Neural crest cell (in vitro differentiated cells): ENCODE results near the gene NR2C2AP. TPM values are rescaled to one million over a fixed set of nuclear protein-coding genes. Genes with fewer than 3 reads are reported as not detected.
A peak's percentile ranks its signal among the peaks of the same experiment; 100 is the strongest.

Source experiments
- DNase-seq: peaks from one replicate; pipeline ENCODE4 v3.0.0; 2021; ENCODE audit warnings: low read depth, mixed read lengths, low spot score
- H3K27ac Mint-ChIP-seq: one replicate; pipeline ENCODE4 v1.8.0; 2021; ENCODE audit warnings: mild to moderate bottlenecking, mixed read lengths; ENCODE audit not compliant: unreplicated experiment
- H3K27me3 Mint-ChIP-seq: 2 replicates; pipeline ENCODE4 v1.8.0; 2021; ENCODE audit warnings: low read depth, mild to moderate bottlenecking, mixed read lengths
- H3K36me3 Mint-ChIP-seq: 2 replicates; pipeline ENCODE4 v1.8.0; 2021; ENCODE audit warnings: low read depth, mild to moderate bottlenecking, mixed read lengths
- H3K4me1 Mint-ChIP-seq: 2 replicates; pipeline ENCODE4 v1.8.0; 2021; ENCODE audit warnings: mixed read lengths
- H3K4me3 Mint-ChIP-seq: one replicate; pipeline ENCODE4 v1.8.0; 2021; ENCODE audit warnings: mild to moderate bottlenecking, mixed read lengths
- H3K9me3 Mint-ChIP-seq: 2 replicates; pipeline ENCODE4 v1.8.0; 2021; ENCODE audit warnings: mixed read lengths
- CTCF ChIP-seq: fragments of 200-600 bp; sonication (generic); conservative IDR thresholded peaks from 2 replicates; pipeline ENCODE4 v1.5.0; 2021; ENCODE audit warnings: antibody characterized with exemption, mild to moderate bottlenecking
- total RNA-seq: library from RNA; stranded (reverse); gene quantifications from 2 replicates; pipeline ENCODE4 v1.2.1, GENCODE V29; 2021

Gene NR2C2AP
- total RNA-seq, 1 donor from 2014 or later = 18.6 TPM

GRCh38 chr19:19159534-19159933, 43.7 kb downstream of the NR2C2AP start:
- Mint-ChIP-seq H3K9me3 (no peaks in the 10 kb centered on the region), H3K4me3 (no peak overlapping the region), H3K27me3 (no peaks in the 10 kb centered on the region)

DNA sequence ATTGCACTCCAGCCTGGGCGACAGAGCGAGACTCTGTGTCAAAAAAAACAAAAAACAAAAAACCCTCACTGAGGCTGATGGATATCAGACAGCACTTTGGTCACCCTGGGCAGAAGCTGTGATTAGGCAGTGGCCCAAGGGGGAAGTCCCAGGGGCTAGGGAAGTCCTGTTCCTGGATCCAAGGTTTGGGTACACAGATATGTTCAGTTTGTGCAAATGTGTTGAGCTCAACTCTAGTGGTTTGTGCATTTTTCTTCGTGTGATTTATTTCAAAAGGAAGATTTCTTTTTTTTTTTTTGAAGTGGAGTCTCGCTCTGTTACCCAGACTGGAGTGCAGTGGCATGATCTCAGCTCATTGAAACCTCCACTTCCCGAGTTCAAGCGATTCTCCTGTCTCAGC, 45.4 kb downstream of the NR2C2AP start:
- no peak for DNase-seq
- no peak for TF ChIP-seq CTCF
- Mint-ChIP-seq H3K27ac (no peak overlapping the region), H3K4me3 (no peak overlapping the region), H3K27me3 (no peaks in the 10 kb centered on the region), H3K36me3 (no peaks in the 10 kb centered on the region), H3K9me3 (no peaks in the 10 kb centered on the region), H3K4me1 (no peaks in the 10 kb centered on the region)

More at GRCh38 chr19:19159534-19159933, 43.7 kb downstream of the NR2C2AP start:
- H3K4me1 Mint-ChIP-seq = no peaks in the 10 kb centered on the region
- DNase-seq = no peak
- H3K27ac Mint-ChIP-seq = no peak overlapping the region
- no peaks in the 10 kb centered on the region for H3K36me3 Mint-ChIP-seq
- TF ChIP-seq CTCF = no peak

GRCh38 chr19:19155495-19156219, 47.6 kb downstream of the NR2C2AP start:
- H3K9me3 Mint-ChIP-seq = no peaks in the 10 kb centered on the region
- no peaks in the 10 kb centered on the region for H3K4me1 Mint-ChIP-seq
- no peak for TF ChIP-seq CTCF
- no peak for DNase-seq
- no peaks in the 10 kb centered on the region for H3K36me3 Mint-ChIP-seq
- no peak overlapping the region for H3K27ac Mint-ChIP-seq
- no peaks in the 10 kb centered on the region for H3K27me3 Mint-ChIP-seq
- no peak overlapping the region for H3K4me3 Mint-ChIP-seq

DNA sequence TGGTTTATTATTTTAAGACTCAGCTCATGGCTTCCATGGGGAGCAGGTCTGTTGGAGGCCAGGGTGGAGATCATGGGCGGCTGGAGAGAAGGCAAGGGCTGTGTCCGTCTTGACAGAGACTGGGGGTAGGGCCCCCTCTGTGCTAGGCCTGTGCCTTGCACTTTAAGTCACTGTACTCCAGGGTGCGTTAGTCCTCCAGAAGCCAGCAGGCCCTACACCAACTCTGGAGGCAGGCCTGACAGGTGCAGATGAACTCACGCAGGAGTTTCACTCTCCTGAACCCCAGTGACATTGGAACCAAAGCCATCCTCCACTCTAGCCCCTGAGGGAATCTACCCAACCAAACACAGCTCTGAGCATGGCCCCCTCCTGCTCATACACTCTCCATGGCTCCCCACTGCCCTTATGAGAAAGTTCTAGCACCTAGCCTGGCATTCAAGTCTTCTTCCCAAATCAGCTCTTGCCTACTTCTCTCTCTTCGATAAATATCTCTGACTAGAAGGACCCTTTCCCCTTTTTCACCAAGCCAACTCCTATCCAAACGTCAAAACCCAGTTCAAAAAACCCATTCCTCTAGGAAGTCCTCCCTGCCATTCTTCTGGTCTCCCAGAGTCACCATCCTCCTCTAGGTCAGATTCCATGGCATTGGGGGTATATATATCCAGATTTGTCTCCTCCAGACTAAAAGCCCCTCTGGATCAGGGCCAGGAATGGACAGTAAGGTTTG, 48.3 kb downstream of the NR2C2AP start:
- DNase-seq = no peak
- Mint-ChIP-seq H3K27me3 (no peaks in the 10 kb centered on the region), H3K9me3 (no peaks in the 10 kb centered on the region), H3K4me3 (no peak overlapping the region), H3K27ac (no peak overlapping the region), H3K4me1 (no peaks in the 10 kb centered on the region), H3K36me3 (no peaks in the 10 kb centered on the region)
- TF ChIP-seq CTCF = no peak

- no peak overlapping the region for H3K4me3 Mint-ChIP-seq
- no peak for TF ChIP-seq CTCF
- no peak for DNase-seq
- H3K27me3 Mint-ChIP-seq = no peaks in the 10 kb centered on the region
- no peaks in the 10 kb centered on the region for H3K36me3 Mint-ChIP-seq
- peak overlapping the region; percentile 86 for H3K27ac Mint-ChIP-seq
- H3K9me3 Mint-ChIP-seq = no peaks in the 10 kb centered on the region
- no peaks in the 10 kb centered on the region for H3K4me1 Mint-ChIP-seq
Measured at GRCh38 chr19:19152668-19153384, 50.4 kb downstream of the NR2C2AP start.
